Mucosa of gallbladder (tissue), 1 donor: Measurements from ENCODE around the gene ENTPD2. TPM values are rescaled to one million over a fixed set of nuclear protein-coding genes. Genes with fewer than 3 reads are reported as not detected.

Experiments used
- DNase-seq: peaks from one replicate; pipeline ENCODE4 v3.0.0-alpha.2; 2020; ENCODE audit warnings: low spot score
- total RNA-seq: library from RNA; stranded (reverse); gene quantifications from one replicate; pipeline ENCODE4 v1.2.1, GENCODE V29; 2021
- donor health status: DM: no; HTN: no; CAD: no.

ENTPD2 gene
- total RNA-seq, 1 donor from 2014 or later, result 41.1 TPM

DNA sequence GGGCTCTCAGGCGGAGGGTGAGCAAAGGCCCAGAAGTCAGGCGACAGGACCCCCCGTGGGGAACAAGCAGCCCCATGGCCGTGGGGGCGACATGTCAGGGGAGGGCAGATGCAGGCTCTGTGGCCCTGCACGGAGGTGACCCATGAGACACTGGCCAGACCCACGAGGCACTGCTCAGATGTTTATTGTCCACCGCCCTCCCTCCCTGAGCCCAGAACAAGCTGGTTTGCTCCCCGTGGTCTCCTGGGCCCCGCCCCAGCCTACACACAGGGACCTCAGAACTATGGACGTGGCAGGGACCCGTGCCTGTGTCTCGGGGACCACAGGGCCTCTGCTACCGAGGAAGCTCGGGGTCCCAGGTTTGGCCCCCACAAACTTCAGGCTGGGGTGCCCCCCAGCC lies 23.9 kb downstream of the ENTPD2 start:
- DNase-seq, result no peak

- peak; percentile 77 for DNase-seq
Measured at GRCh38 chr9:137029058-137029936, 24.6 kb downstream of the ENTPD2 start.

DNA sequence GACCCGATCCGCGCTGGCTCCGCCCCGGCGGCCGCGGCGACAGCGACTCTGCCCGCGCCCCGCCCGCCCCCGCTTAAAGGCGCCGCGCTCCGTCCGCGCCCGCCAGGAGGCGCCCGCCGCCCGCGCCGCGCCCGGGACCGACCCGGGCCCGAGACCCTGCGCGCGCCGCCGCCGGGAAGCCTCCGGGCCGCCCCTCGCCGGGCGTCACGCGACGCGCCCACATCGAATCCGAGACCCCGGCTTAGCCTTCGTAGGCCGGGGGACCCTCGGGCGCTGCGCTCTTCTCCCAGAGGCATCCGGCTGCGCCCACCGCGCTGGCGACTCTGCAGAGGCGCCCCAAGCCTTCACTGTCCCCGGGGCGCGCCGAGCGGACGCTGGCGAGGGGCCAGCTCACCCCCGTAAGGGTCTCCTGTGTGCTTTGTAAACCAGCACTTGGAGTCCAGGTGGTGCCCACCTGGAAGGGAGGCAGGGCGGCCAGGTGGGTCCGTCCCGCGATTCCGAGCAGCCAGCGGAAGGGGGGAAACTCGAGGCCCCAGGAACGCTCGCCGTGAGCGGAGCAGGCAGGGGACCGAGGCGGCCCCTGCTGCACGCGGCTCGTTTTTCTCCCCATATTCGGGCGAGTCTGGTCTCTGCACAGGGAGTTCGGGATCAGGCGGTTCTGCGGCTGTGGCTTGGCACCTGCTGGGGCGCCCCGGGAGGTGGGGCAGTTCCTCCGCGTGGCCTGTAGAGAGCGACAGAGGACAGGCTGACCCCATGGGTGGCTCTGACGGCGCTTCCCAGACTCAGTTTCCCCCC lies 25.4 kb downstream of the ENTPD2 start:
- DNase-seq, result peak; percentile 59

GRCh38 chr9:137027369-137028262 lies 26.2 kb downstream of the ENTPD2 start, which contains the start of gene ABCA2:
TSS of gene ABCA2 (minus strand) at chr9:137028237. CDS start at chr9:137028140, 97 bp downstream.
- no peak for DNase-seq

- DNase-seq, result no peak
Measured at GRCh38 chr9:137026828-137027227, 27.0 kb downstream of the ENTPD2 start.

GRCh38 chr9:137026384-137026783 lies 27.5 kb downstream of the ENTPD2 start:
- DNase-seq, result no peak

DNA sequence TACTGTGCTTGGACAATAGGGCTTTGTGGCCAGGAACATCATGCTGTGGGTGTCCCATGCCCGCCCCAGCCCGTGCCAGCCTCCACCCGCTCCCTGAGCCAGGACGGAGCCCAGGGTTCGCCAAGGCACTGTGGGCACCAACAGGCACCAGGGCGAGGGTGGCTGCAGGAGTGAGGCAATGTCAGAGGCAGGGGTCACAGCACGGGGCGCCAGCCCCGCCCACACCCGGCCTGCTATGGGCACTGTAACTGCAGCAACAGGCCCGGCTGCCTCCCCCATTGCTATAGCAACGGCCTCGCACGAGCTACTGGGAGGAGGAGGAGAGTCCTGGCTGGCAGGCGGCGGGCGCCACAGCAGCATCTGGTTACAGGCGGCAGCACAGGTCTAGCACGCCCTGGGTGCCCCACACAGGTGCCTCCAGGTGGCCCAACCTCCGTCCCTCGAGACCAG lies 28.3 kb downstream of the ENTPD2 start:
- DNase-seq, result peak; percentile 90

GRCh38 chr9:137023583-137023991 lies 30.3 kb downstream of the ENTPD2 start:
- no peak for DNase-seq

GRCh38 chr9:137023157-137023556 lies 30.7 kb downstream of the ENTPD2 start:
- no peak for DNase-seq

DNA sequence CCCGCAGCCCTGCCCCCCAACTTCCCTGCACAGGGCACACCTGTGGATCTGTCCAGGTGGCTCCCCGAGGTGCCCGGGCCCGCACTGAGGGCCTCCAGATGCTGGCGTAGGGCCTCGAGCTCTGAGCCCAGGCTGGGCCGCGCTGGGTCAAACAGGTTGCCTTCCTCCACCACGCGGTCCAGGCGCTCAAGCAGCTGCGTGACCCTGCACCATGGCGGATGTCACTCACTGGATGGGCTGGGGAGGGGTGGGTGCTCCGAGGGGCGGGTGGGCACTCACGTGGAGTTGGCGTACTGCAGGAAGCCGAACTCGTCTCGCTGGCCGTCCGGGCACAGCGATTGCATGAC lies 31.2 kb downstream of the ENTPD2 start:
- no peak for DNase-seq

GRCh38 chr9:137021979-137022661 lies 31.7 kb downstream of the ENTPD2 start:
- DNase-seq, result peak; percentile 93

GRCh38 chr9:137021568-137021978 lies 32.3 kb downstream of the ENTPD2 start:
- DNase-seq, result no peak

DNA sequence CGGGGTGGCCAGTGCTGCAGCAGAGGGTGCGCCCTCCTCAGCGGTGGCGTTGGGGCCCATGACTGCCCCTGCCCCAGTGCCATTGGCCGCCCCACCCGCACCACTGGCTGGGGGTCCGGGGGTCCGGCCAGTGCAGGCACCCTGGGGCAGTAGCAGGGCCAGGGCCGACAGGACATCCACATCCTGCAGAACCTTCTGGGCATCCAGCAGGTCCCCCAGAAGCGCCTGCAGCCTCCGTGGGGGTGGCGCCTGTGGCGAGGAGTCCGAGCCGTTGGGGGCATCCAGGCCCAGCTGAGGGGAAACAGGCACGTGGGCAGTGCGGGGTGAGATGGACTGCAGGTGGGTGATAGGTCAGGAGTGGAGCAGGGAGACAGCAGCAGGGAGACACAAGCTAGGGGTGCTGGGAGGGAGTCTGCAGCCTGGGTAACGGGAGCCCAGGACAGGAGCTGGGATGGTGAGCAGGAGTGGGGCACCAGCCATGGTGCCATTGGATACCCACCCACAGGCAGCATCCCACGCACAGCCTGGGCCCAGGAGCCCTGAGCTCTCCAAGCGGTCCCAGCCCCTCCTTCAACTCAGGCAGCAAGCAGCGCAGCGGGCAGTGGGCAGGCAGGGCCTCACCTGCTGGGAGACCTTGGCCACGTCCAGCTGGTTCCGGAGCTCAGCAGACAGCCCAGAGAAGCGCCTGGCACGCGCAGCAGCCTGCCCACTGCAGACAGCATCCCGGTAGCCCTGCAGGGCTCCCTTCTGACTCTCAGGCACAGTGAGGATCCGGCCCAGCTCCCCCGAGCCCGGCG lies 32.9 kb downstream of the ENTPD2 start:
- no peak for DNase-seq

- DNase-seq, result no peak
Measured at GRCh38 chr9:137019891-137020683, 33.8 kb downstream of the ENTPD2 start.

- no peak for DNase-seq
Measured at GRCh38 chr9:137018761-137019559, 34.9 kb downstream of the ENTPD2 start.

- no peak for DNase-seq
Measured at GRCh38 chr9:137017791-137018497, 35.9 kb downstream of the ENTPD2 start.

DNA sequence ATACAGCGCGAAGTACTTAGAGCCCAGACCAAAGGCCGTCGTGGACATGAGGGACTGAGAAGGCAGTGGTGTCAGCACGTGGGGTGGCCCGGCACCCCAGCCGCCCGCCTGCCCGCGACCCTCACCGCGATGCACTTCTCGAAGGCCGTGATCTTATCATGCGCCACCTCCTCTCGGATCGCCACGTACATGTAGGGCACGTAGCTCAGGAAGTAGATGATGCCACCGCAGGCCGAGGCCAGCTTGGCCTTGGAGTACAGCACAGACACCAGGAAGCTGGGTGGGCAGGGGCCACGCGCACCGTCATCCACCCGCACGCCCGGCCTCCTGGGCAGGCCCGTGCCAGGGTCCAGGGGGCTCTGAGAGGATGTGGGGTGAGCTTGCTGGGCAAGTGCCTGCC lies 36.8 kb downstream of the ENTPD2 start:
- DNase-seq, result no peak

DNA sequence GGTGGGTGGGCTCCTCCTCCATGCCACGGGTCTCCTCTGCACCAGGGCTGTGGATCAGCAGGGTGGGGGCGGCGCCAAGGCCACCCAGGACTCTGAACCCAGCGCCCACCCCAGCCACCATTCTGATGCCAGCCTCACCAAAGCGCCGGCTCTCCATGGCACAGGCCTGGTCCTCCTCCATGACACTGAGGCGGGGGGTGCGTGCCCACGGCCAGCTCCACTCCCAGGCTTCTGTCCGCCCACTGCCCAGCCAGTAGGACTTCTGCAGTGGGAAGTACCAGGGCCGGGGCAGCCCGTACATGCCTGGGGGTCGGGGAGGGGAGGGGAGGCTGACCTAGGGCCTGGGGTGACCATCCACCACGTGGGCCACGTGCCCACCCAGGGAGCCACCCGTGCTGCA lies 37.4 kb downstream of the ENTPD2 start:
- no peak for DNase-seq
